Coronary artery (tissue), 2 donors: Measurements from ENCODE around the gene RNF149.

Source experiments
- DNase-seq: peaks from one replicate; pipeline ENCODE4 v3.0.0-alpha.2; 2017; ENCODE audit warnings: low spot score
- H3K27ac ChIP-seq, 2 donors: fragments of 200-600 bp; sonication (generic); one replicate each; pipeline ENCODE4 v1.5.1; 2016 to 2019
- H3K4me3 ChIP-seq: fragments of 200-600 bp; sonication (generic); 2 replicates; pipeline ENCODE4 v1.5.1; 2016; ENCODE audit warnings: mild to moderate bottlenecking, moderate library complexity
- CTCF ChIP-seq: fragments of 200-600 bp; sonication (generic); IDR thresholded peaks from one replicate; pipeline ENCODE4 v1.5.1; 2019; ENCODE audit warnings: antibody characterized with exemption

The RNF149 gene

GRCh38 chr2:101272045-101272784 lies 36.3 kb downstream of the RNF149 start:
- DNase-seq: no peak
- no peak overlapping the region for H3K27ac ChIP-seq
- no peak overlapping the region for H3K4me3 ChIP-seq
- TF ChIP-seq CTCF: no peak

- TF ChIP-seq CTCF: no peak
- Histone ChIP-seq H3K27ac (no peak overlapping the region), H3K4me3 (no peak overlapping the region)
- DNase-seq: no peak
Observed at GRCh38 chr2:101270700-101271259, 37.7 kb downstream of the RNF149 start.

GRCh38 chr2:101267671-101268656 lies 40.5 kb downstream of the RNF149 start:
- Histone ChIP-seq H3K27ac (no peak overlapping the region), H3K4me3 (no peak overlapping the region)
- TF ChIP-seq CTCF: no peak
- no peak for DNase-seq

GRCh38 chr2:101265893-101266499 lies 42.5 kb downstream of the RNF149 start:
- no peak for TF ChIP-seq CTCF
- no peak overlapping the region for H3K27ac ChIP-seq

GRCh38 chr2:101264360-101264939 lies 44.1 kb downstream of the RNF149 start:
- Histone ChIP-seq H3K27ac (no peak overlapping the region), H3K4me3 (no peak overlapping the region)
- no peak for TF ChIP-seq CTCF
- DNase-seq: no peak

More at GRCh38 chr2:101265893-101266499, 42.5 kb downstream of the RNF149 start:
- no peak for DNase-seq
- no peak overlapping the region for H3K4me3 ChIP-seq

- no peak for DNase-seq
Observed at GRCh38 chr2:101263377-101263800, 45.1 kb downstream of the RNF149 start.

More at GRCh38 chr2:101263377-101263800, 45.1 kb downstream of the RNF149 start:
- TF ChIP-seq CTCF: no peak
- Histone ChIP-seq H3K4me3 (no peak overlapping the region), H3K27ac (no peak overlapping the region)
